Peyer's patch (tissue), 4 donors: ENCODE measurements around the gene NDFIP2.

Experiments used
- CTCF ChIP-seq, 6 experiments: fragments of 450-650 bp in 4 of 6; fragments of 200-600 bp in 2 of 6; sonication (generic) in 1 of 6; IDR thresholded peaks; one replicate each; pipeline ENCODE4 v1.5.1; 2017 to 2019; ENCODE audit warnings: antibody characterized with exemption in 6 of 6, mild to moderate bottlenecking in 3 of 6, moderate library complexity in 1 of 6
- POLR2A ChIP-seq, 2 donors: fragments of 450-650 bp; IDR thresholded peaks; one replicate each; pipeline ENCODE4 v1.5.1; 2017; ENCODE audit warnings: antibody characterized with exemption in 2 of 2, mild to moderate bottlenecking in 2 of 2, moderate library complexity in 2 of 2

GRCh38 chr13:79463604-79464003, 17.4 kb upstream of the NDFIP2 start:
- TF ChIP-seq POLR2A (IDR thresholded peaks at IDR 0.05): no peak
- TF ChIP-seq CTCF (IDR thresholded peaks at IDR 0.05): no peak
